Esophagus squamous epithelium (tissue), 5 donors: ENCODE data around the gene SYNGR2. TPM values are rescaled to one million over a fixed set of nuclear protein-coding genes. Genes with fewer than 3 reads are reported as not detected.
A peak's percentile ranks its signal among the peaks of the same experiment; 100 is the strongest.

ENCODE experiments used
- DNase-seq: peaks from one replicate; lab custom pipeline; 2025; lab: John Stamatoyannopoulos, UW
- H3K27ac ChIP-seq, 4 donors: fragments of 200-600 bp; sonication (generic); one replicate each; pipeline ENCODE4 v1.5.1; 2016 to 2019; ENCODE audit warnings: mild to moderate bottlenecking in 1 of 4
- H3K27me3 ChIP-seq, 4 donors: fragments of 200-600 bp; sonication (generic); 1 replicate in 3 of 4; 2 replicates in 1 of 4; pipeline versions ENCODE4 v1.5.1 to v1.6.0; 2017 to 2021; ENCODE audit warnings: antibody characterized with exemption in 1 of 4
- H3K36me3 ChIP-seq, 3 donors: fragments of 200-600 bp; sonication (generic); one replicate each; pipeline ENCODE4 v1.5.1; 2016 to 2019
- H3K4me1 ChIP-seq, 3 donors: fragments of 200-600 bp; sonication (generic); one replicate each; pipeline ENCODE4 v1.5.1; 2017 to 2019
- H3K4me3 ChIP-seq, 4 donors: fragments of 200-600 bp; sonication (generic); 1 replicate in 3 of 4; 2 replicates in 1 of 4; pipeline ENCODE4 v1.5.1; 2016 to 2019; ENCODE audit warnings: mild to moderate bottlenecking in 2 of 4, moderate library complexity in 1 of 4
- H3K9me3 ChIP-seq, 3 donors: fragments of 200-600 bp; sonication (generic); one replicate each; pipeline ENCODE4 v1.5.1; 2016 to 2019
- CTCF ChIP-seq, 6 experiments: fragments of 450-650 bp in 4 of 6; fragments of 200-600 bp in 2 of 6; sonication (generic) in 2 of 6; IDR thresholded peaks; one replicate each; pipeline ENCODE4 v1.5.1; 2016 to 2019; ENCODE audit warnings: antibody characterized with exemption in 6 of 6, mild to moderate bottlenecking in 4 of 6, moderate library complexity in 4 of 6
- POLR2A ChIP-seq, 4 donors: fragments of 450-650 bp; IDR thresholded peaks; one replicate each; pipeline ENCODE4 v1.6.1; 2017; ENCODE audit warnings: antibody characterized with exemption in 4 of 4, mild to moderate bottlenecking in 4 of 4, moderate library complexity in 3 of 4
- WGBS, 2 donors: methylation state at CpG; one replicate each; pipeline ENCODE4 v1.1.5; 2018; 5-methylcytosine and 5-hydroxymethylcytosine counted together
- intact Hi-C: fragments of 100-400 bp; cut with DNase I; formaldehyde crosslinking; loops from one replicate; pipeline ENCODE4 v1.15.0; 2022
- total RNA-seq, 4 donors: library from RNA; depleted of rRNA; stranded (reverse); fragments of >200 nt; gene quantifications; one replicate each; pipeline ENCODE4 v1.1.0, GENCODE V29; 2016
- donor health status: DM: yes; HTN: yes; CAD: no.

SYNGR2 gene
- total RNA-seq, 4 donors from 2014 or later = 41.2 to 93.9 (median 75.7) TPM

- Histone ChIP-seq H3K27me3 (no peaks in the 10 kb centered on the region), H3K36me3 (no peaks in the 10 kb centered on the region), H3K4me3 (no peak overlapping the region), H3K27ac (peak overlapping the region in 2 of 4 donors; percentile 15 to 31), H3K9me3 (no peaks in the 10 kb centered on the region), H3K4me1 (peaks cover 26 to 81% (median 40%) of the 10 kb centered on the region in 3 donors)
- no peak for DNase-seq
- intact Hi-C loops = no loop called here
- 46 to 49% methylated on average over 5 to 6 of the region's 8 CpGs for WGBS, 2 donors
- TF ChIP-seq CTCF (IDR thresholded peaks at IDR 0.05) (no peak), POLR2A (IDR thresholded peaks at IDR 0.05) (no peak)
Measured at GRCh38 chr17:78147315-78147998, 20.9 kb upstream of the SYNGR2 start.

GRCh38 chr17:78148286-78149016 lies 19.9 kb upstream of the SYNGR2 start:
- DNase-seq = no peak
- Histone ChIP-seq H3K27me3 (no peaks in the 10 kb centered on the region), H3K9me3 (no peaks in the 10 kb centered on the region), H3K36me3 (no peaks in the 10 kb centered on the region), H3K4me1 (peaks cover 24 to 71% (median 37%) of the 10 kb centered on the region in 3 donors), H3K4me3 (no peak overlapping the region), H3K27ac (no peak overlapping the region)
- intact Hi-C loops = no loop called here
- no peak for TF ChIP-seq CTCF (IDR thresholded peaks at IDR 0.05)
- no peak for TF ChIP-seq POLR2A (IDR thresholded peaks at IDR 0.05)
- 78 to 85% methylated on average over 14 of the region's 14 CpGs for WGBS, 2 donors

GRCh38 chr17:78151514-78152008 lies 16.8 kb upstream of the SYNGR2 start:
- DNase-seq = no peak
- intact Hi-C loops = no loop called here
- no peaks in the 10 kb centered on the region for H3K9me3 ChIP-seq
- no peaks in the 10 kb centered on the region for H3K27me3 ChIP-seq
- H3K4me3 ChIP-seq = no peak overlapping the region
- H3K27ac ChIP-seq = peak overlapping the region in 2 of 4 donors; percentile 71 to 74
- no peaks in the 10 kb centered on the region for H3K36me3 ChIP-seq
- WGBS, 2 donors = 44 to 54% methylated on average over 4 to 6 of the region's 7 CpGs
- no peak for TF ChIP-seq POLR2A (IDR thresholded peaks at IDR 0.05)
- H3K4me1 ChIP-seq = peaks cover 4 to 58% (median 10%) of the 10 kb centered on the region in 3 donors

DNA sequence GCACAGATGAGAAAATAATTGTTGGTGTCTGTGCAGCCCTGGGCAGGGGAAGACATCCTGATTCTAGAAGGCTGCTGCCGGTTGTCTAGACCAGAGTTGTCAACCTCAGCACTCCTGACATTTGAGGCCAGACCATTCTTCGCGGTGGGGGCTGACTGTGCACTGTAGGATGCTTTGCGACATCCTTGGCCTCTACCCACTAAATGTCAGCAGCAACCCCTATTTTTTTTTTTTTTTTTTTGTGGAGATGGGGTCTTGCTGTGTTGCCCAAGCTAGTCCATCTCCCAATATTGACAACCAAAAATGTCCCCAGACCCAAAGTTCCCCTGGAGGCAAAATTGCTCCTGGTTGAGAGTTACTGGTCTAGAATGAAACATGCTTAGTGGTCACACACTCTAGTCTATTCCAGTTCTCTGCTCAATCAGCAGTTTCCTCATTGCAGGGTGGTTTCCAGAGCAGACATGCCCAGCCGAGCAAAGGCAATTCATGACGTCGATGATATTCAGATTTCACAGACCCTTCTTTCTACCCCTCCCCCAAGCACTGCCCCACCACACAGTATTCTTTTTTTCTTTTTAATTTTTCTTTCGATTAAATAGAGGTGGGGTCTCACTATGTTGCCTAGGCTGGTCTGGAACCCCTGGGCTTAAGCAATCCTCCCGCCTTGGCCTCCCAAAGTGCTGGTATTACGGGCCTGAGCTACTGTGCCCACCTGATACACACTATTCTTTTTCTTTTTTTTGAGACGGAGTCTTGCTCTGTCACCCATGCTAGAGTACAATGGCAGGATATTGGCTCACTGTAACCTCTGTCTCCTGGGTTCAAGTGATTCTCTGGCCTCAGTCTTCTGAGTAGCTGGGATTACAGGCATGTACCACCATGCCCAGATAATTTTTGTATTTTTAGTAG lies 13.2 kb upstream of the SYNGR2 start:
- Histone ChIP-seq H3K27ac (peak overlapping the region in 2 of 4 donors; percentile 29 to 30), H3K4me3 (no peak overlapping the region), H3K36me3 (no peaks in the 10 kb centered on the region), H3K9me3 (no peaks in the 10 kb centered on the region), H3K4me1 (peaks cover 7 to 55% (median 11%) of the 10 kb centered on the region in 3 donors), H3K27me3 (no peaks in the 10 kb centered on the region)
- WGBS, 2 donors = 66 to 70% methylated on average over 11 of the region's 11 CpGs
- intact Hi-C loops = no loop called here
- TF ChIP-seq POLR2A (IDR thresholded peaks at IDR 0.05) = no peak
- no peak for TF ChIP-seq CTCF (IDR thresholded peaks at IDR 0.05)
- DNase-seq = no peak

- intact Hi-C loops = no loop called here
- no peak for DNase-seq
- H3K4me3 ChIP-seq = no peak overlapping the region
- peak overlapping the region; percentile 63 to 82 (median 78) for H3K27ac ChIP-seq
- WGBS, 2 donors = 27 to 37% methylated on average over 10 of the region's 10 CpGs
- no peaks in the 10 kb centered on the region for H3K9me3 ChIP-seq
- H3K36me3 ChIP-seq = no peaks in the 10 kb centered on the region
- H3K4me1 ChIP-seq = peaks cover 14 to 53% (median 19%) of the 10 kb centered on the region in 3 donors
- no peaks in the 10 kb centered on the region for H3K27me3 ChIP-seq
- TF ChIP-seq CTCF (IDR thresholded peaks at IDR 0.05) = no peak
- TF ChIP-seq POLR2A (IDR thresholded peaks at IDR 0.05) = no peak
Measured at GRCh38 chr17:78159575-78160158, 8.7 kb upstream of the SYNGR2 start.
